HEK293 (cell line): ENCODE measurements around the gene KRT14.

Experiments
- CTCF ChIA-PET: fragments of 350-600 bp; formaldehyde crosslinking; extraction: SDS; loops from one replicate; lab custom pipeline; 2021; ENCODE audit warnings: antibody characterized with exemption; lab: Yijun Ruan, JAX
- POLR2A ChIA-PET: fragments of 300-600 bp; formaldehyde crosslinking; extraction: SDS; loops from one replicate; lab custom pipeline; 2020; ENCODE audit warnings: antibody characterized with exemption, inconsistent platforms; lab: Yijun Ruan, JAX
- H3K27ac ChIP-seq: fragments of 200-500 bp; sonication (Bioruptor generic); 2 replicates; pipeline ENCODE4 v1.5.1; 2014; ENCODE audit warnings: low read depth, low read length, control low read depth, inconsistent platforms; ENCODE audit errors: extremely low read depth
- H3K36me3 ChIP-seq, 2 experiments: fragments of 200-500 bp in 1 of 2; sonication (Bioruptor generic) in 1 of 2; 1 replicate in 1 of 2; 2 replicates in 1 of 2; pipeline ENCODE4 v1.5.1; 2014 to 2017; ENCODE audit warnings: inconsistent platforms in 2 of 2, low read length in 2 of 2; ENCODE audit not compliant: control insufficient read depth in 2 of 2, insufficient read depth in 1 of 2
- H3K4me1 ChIP-seq: fragments of 200-500 bp; sonication (Bioruptor generic); 2 replicates; pipeline ENCODE4 v1.5.1; 2014; ENCODE audit warnings: mild to moderate bottlenecking, low read length, inconsistent platforms; ENCODE audit not compliant: control insufficient read depth, insufficient read depth
- H3K4me3 ChIP-seq: 2 replicates; pipeline ENCODE4 v1.5.1; 2011; ENCODE audit warnings: low read depth, mild to moderate bottlenecking, control low read depth, low read length, moderate library complexity
- H3K9me3 ChIP-seq: fragments of 200-500 bp; sonication (Bioruptor generic); 2 replicates; pipeline ENCODE4 v1.5.1; 2014; ENCODE audit warnings: low read depth, low read length, inconsistent platforms; ENCODE audit not compliant: control insufficient read depth, insufficient read depth
- BCL11A ChIP-seq: fragments of 450-650 bp; formaldehyde crosslinking; IDR thresholded peaks from 2 replicates; pipeline ENCODE4 v1.5.1; 2016; ENCODE audit warnings: low read depth, missing biosample characterization, missing genetic modification characterization
- GLI2 ChIP-seq: fragments of 450-650 bp; formaldehyde crosslinking; IDR thresholded peaks from 2 replicates; pipeline ENCODE4; 2017; ENCODE audit warnings: missing biosample characterization, missing genetic modification characterization, low read depth, borderline replicate concordance
- HOXD13 ChIP-seq: sonication (generic); formaldehyde crosslinking; IDR thresholded peaks from 2 replicates; pipeline ENCODE4 v1.8.0; 2022; ENCODE audit warnings: missing genetic modification reagents, borderline replicate concordance
- IKZF3 ChIP-seq: fragments of 450-650 bp; IDR thresholded peaks from 2 replicates; pipeline ENCODE4 v1.5.0; 2018; ENCODE audit warnings: missing biosample characterization, mild to moderate bottlenecking, missing genetic modification characterization, moderate library complexity
- KLF9 ChIP-seq: fragments of 450-650 bp; formaldehyde crosslinking; IDR thresholded peaks from 2 replicates; pipeline ENCODE4 v1.5.1; 2016; ENCODE audit warnings: missing biosample characterization, missing genetic modification characterization, low read depth
- YY2 ChIP-seq: fragments of 450-650 bp; formaldehyde crosslinking; IDR thresholded peaks from 2 replicates; pipeline ENCODE4 v1.5.1; 2016; ENCODE audit warnings: missing biosample characterization, missing genetic modification characterization
- ZBTB17 ChIP-seq: fragments of 450-650 bp; formaldehyde crosslinking; IDR thresholded peaks from 2 replicates; pipeline ENCODE4 v1.5.1; 2016; ENCODE audit warnings: missing biosample characterization, missing genetic modification characterization
- ZBTB20 ChIP-seq: fragments of 450-650 bp; formaldehyde crosslinking; IDR thresholded peaks from 2 replicates; pipeline ENCODE4 v1.5.1; 2016; ENCODE audit warnings: missing biosample characterization, missing genetic modification characterization
- ZBTB48 ChIP-seq: fragments of 450-650 bp; formaldehyde crosslinking; IDR thresholded peaks from 2 replicates; pipeline ENCODE4 v1.5.1; 2016; ENCODE audit warnings: missing biosample characterization, missing genetic modification characterization
- ZFP3 ChIP-seq: fragments of 450-650 bp; formaldehyde crosslinking; IDR thresholded peaks from 2 replicates; pipeline ENCODE4 v1.5.1; 2016; ENCODE audit warnings: low read depth, missing biosample characterization, missing genetic modification characterization
- ZFP37 ChIP-seq: fragments of 450-650 bp; formaldehyde crosslinking; IDR thresholded peaks from 2 replicates; pipeline ENCODE4 v1.5.1; 2016; ENCODE audit warnings: missing biosample characterization, missing genetic modification characterization
- ZNF114 ChIP-seq: fragments of 450-650 bp; formaldehyde crosslinking; IDR thresholded peaks from 2 replicates; pipeline ENCODE4 v1.5.0; 2017; ENCODE audit warnings: missing biosample characterization, missing genetic modification characterization
- ZNF157 ChIP-seq: fragments of 450-650 bp; formaldehyde crosslinking; IDR thresholded peaks from 2 replicates; pipeline ENCODE4 v1.5.1; 2016; ENCODE audit warnings: missing biosample characterization, missing genetic modification characterization
- ZNF18 ChIP-seq: fragments of 450-650 bp; formaldehyde crosslinking; IDR thresholded peaks from 2 replicates; pipeline ENCODE4 v1.5.1; 2016; ENCODE audit warnings: missing biosample characterization, missing genetic modification characterization
- ZNF341 ChIP-seq: fragments of 450-650 bp; formaldehyde crosslinking; IDR thresholded peaks from 2 replicates; pipeline ENCODE4; 2016; ENCODE audit warnings: low read depth, missing biosample characterization, missing genetic modification characterization
- ZNF362 ChIP-seq: fragments of 450-650 bp; formaldehyde crosslinking; IDR thresholded peaks from 2 replicates; pipeline ENCODE4 v1.5.1; 2016; ENCODE audit warnings: missing biosample characterization, missing genetic modification characterization
- ZNF513 ChIP-seq: fragments of 450-650 bp; IDR thresholded peaks from 2 replicates; pipeline ENCODE4 v1.5.1; 2018; ENCODE audit warnings: missing biosample characterization, missing genetic modification characterization
- ZNF555 ChIP-seq: fragments of 450-650 bp; formaldehyde crosslinking; conservative IDR thresholded peaks from 2 replicates; pipeline ENCODE4 v1.5.1; 2017; ENCODE audit warnings: missing biosample characterization, mild to moderate bottlenecking, missing genetic modification characterization, inconsistent platforms
- ZNF580 ChIP-seq: fragments of 450-650 bp; formaldehyde crosslinking; IDR thresholded peaks from 2 replicates; pipeline ENCODE4 v1.5.1; 2016; ENCODE audit warnings: missing biosample characterization, missing genetic modification characterization
- ZNF585B ChIP-seq: fragments of 450-650 bp; formaldehyde crosslinking; IDR thresholded peaks from 2 replicates; pipeline ENCODE4 v1.5.1; 2016; ENCODE audit warnings: missing biosample characterization, missing genetic modification characterization
- ZNF623 ChIP-seq: fragments of 450-650 bp; formaldehyde crosslinking; IDR thresholded peaks from 2 replicates; pipeline ENCODE4 v1.5.1; 2016; ENCODE audit warnings: missing biosample characterization, missing genetic modification characterization
- ZNF654 ChIP-seq: fragments of 450-650 bp; formaldehyde crosslinking; IDR thresholded peaks from 2 replicates; pipeline ENCODE4 v1.5.1; 2016; ENCODE audit warnings: low read depth, missing biosample characterization, missing genetic modification characterization
- ZNF707 ChIP-seq: fragments of 450-650 bp; formaldehyde crosslinking; IDR thresholded peaks from 2 replicates; pipeline ENCODE4 v1.5.1; 2016; ENCODE audit warnings: missing biosample characterization, missing genetic modification characterization
- ZNF76 ChIP-seq: fragments of 450-650 bp; formaldehyde crosslinking; IDR thresholded peaks from 2 replicates; pipeline ENCODE4; 2016; ENCODE audit warnings: low read depth, missing biosample characterization, missing genetic modification characterization, borderline replicate concordance
- ZNF792 ChIP-seq: fragments of 450-650 bp; formaldehyde crosslinking; IDR thresholded peaks from 2 replicates; pipeline ENCODE4 v1.5.1; 2016; ENCODE audit warnings: missing biosample characterization, missing genetic modification characterization
- ZNF843 ChIP-seq: fragments of 450-650 bp; formaldehyde crosslinking; IDR thresholded peaks from 2 replicates; pipeline ENCODE4 v1.5.1; 2016; ENCODE audit warnings: missing biosample characterization, missing genetic modification characterization
- ZSCAN30 ChIP-seq: fragments of 450-650 bp; IDR thresholded peaks from 2 replicates; pipeline ENCODE4 v1.5.1; 2018; ENCODE audit warnings: missing biosample characterization, mild to moderate bottlenecking, missing genetic modification characterization, moderate library complexity
- TF ChIP-seq, protein P1 (sequence below): fragments of 450-650 bp; formaldehyde crosslinking; IDR thresholded peaks from 2 replicates; pipeline ENCODE4 v1.5.1; 2016; ENCODE audit warnings: missing biosample characterization, missing genetic modification characterization, borderline replicate concordance
- TF ChIP-seq, protein P2 (sequence below): fragments of 450-650 bp; formaldehyde crosslinking; IDR thresholded peaks from 2 replicates; pipeline ENCODE4 v1.5.1; 2016; ENCODE audit warnings: missing biosample characterization, missing genetic modification characterization

Gene KRT14

DNA sequence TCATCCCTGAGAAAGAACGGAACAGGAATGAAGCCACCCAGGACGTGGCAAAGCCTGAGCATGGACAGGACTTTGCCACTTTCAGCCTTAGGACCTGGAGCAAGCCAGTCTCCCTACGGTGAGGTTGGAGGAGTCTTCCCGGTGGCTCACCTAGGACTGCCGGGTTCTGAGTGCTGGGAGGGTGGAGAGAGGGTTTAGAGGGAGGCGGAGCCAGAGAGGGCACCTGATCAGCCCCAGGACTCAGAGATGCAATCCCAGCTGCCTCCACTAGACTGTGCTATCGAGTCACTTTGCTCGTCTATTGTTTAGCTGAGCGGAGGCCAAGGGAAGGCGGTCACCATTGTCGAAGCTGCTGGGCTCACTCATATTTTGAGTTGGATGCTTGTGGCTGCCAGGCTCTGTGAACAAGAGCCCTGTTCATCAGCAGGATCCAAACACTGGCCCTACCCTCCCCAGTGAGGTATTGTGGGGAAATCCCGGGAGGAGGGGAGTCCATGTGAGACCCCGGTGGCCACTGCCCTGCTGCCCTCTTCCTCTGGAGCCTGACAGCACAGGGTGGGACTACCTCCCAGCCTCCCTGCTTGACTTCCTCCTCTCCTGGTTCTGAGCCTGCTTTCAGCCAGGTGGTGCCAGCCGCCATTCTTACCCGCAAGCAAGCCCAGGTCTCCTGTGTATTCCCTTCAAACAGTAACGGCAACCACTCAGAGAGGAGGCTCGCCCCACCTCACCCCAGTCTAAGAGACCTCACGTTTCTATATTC is 7.0 kb downstream of the KRT14 start:
- no peak overlapping the region for H3K27ac ChIP-seq
- H3K4me3 ChIP-seq = no peak overlapping the region
- no peaks in the 10 kb centered on the region for H3K36me3 ChIP-seq
- no peaks in the 10 kb centered on the region for H3K9me3 ChIP-seq
- CTCF ChIA-PET = interaction anchor here (0.6 to 2.9 kb wide), 39 partner anchors 8 to 1046 kb away, joined by 3 to 63 read pairs (median 3); partner anchors contain the start of gene KRTAP3-2
- POLR2A ChIA-PET = interaction anchor here (0.9 to 1.3 kb wide), 4 partner anchors 13 to 110 kb away, joined by 4 to 8 read pairs (median 6); partner anchors contain the start of gene EIF1
- H3K4me1 ChIP-seq = no peaks in the 10 kb centered on the region; the same call in 1 of the 2 replicates
- TF ChIP-seq ZNF76 (tag by site-specific recombination) (no peak; the same call in 1 of the 2 replicates), ZBTB48 (tag by site-specific recombination) (no peak), ZNF341 (tag by site-specific recombination) (no peak), ZFP3 (tag by site-specific recombination) (no peak), ZNF513 (no peak), ZNF707 (no peak), ZSCAN30 (tag by site-specific recombination) (peak; percentile 71; the same call in 1 of the 2 replicates), ZFP37 (tag by site-specific recombination) (no peak), KLF9 (no peak), ZNF623 (no peak), ZNF362 (no peak), YY2 (tag by site-specific recombination) (no peak), ZNF580 (no peak), HOXD13 (no peak), IKZF3 (tag by site-specific recombination) (peak; percentile 33; the same call in 1 of the 2 replicates), ZBTB20 (tag by site-specific recombination) (no peak), ZBTB17 (peak; percentile 76), BCL11A (no peak), ZNF792 (no peak), ZNF843 (no peak), ZNF114 (tag by site-specific recombination) (no peak), ZNF585B (tag by site-specific recombination) (no peak), ZNF654 (tag by site-specific recombination) (peak; percentile 58), GLI2 (tag by site-specific recombination) (no peak), ZNF555 (tag by site-specific recombination) (no peak), ZNF18 (tag by site-specific recombination) (no peak), ZNF157 (no peak)
- TF ChIP-seq, protein P1, sequence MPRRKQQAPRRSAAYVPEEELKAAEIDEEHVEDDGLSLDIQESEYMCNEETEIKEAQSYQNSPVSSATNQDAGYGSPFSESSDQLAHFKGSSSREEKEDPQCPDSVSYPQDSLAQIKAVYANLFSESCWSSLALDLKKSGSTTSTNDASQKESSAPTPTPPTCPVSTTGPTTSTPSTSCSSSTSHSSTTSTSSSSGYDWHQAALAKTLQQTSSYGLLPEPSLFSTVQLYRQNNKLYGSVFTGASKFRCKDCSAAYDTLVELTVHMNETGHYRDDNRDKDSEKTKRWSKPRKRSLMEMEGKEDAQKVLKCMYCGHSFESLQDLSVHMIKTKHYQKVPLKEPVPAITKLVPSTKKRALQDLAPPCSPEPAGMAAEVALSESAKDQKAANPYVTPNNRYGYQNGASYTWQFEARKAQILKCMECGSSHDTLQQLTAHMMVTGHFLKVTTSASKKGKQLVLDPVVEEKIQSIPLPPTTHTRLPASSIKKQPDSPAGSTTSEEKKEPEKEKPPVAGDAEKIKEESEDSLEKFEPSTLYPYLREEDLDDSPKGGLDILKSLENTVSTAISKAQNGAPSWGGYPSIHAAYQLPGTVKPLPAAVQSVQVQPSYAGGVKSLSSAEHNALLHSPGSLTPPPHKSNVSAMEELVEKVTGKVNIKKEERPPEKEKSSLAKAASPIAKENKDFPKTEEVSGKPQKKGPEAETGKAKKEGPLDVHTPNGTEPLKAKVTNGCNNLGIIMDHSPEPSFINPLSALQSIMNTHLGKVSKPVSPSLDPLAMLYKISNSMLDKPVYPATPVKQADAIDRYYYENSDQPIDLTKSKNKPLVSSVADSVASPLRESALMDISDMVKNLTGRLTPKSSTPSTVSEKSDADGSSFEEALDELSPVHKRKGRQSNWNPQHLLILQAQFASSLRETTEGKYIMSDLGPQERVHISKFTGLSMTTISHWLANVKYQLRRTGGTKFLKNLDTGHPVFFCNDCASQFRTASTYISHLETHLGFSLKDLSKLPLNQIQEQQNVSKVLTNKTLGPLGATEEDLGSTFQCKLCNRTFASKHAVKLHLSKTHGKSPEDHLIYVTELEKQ (tag by site-specific recombination) = no peak
- TF ChIP-seq, protein P2, sequence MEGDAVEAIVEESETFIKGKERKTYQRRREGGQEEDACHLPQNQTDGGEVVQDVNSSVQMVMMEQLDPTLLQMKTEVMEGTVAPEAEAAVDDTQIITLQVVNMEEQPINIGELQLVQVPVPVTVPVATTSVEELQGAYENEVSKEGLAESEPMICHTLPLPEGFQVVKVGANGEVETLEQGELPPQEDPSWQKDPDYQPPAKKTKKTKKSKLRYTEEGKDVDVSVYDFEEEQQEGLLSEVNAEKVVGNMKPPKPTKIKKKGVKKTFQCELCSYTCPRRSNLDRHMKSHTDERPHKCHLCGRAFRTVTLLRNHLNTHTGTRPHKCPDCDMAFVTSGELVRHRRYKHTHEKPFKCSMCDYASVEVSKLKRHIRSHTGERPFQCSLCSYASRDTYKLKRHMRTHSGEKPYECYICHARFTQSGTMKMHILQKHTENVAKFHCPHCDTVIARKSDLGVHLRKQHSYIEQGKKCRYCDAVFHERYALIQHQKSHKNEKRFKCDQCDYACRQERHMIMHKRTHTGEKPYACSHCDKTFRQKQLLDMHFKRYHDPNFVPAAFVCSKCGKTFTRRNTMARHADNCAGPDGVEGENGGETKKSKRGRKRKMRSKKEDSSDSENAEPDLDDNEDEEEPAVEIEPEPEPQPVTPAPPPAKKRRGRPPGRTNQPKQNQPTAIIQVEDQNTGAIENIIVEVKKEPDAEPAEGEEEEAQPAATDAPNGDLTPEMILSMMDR = peak; percentile 89
